Neural crest cell (in vitro differentiated cells): ENCODE measurements around the gene DYRK2. TPM values are rescaled to one million over a fixed set of nuclear protein-coding genes. Genes with fewer than 3 reads are reported as not detected.

Experiments
- DNase-seq: peaks from one replicate; pipeline ENCODE4 v3.0.0; 2021; ENCODE audit warnings: low read depth, mixed read lengths, low spot score
- H3K27ac Mint-ChIP-seq: one replicate; pipeline ENCODE4 v1.8.0; 2021; ENCODE audit warnings: mild to moderate bottlenecking, mixed read lengths; ENCODE audit not compliant: unreplicated experiment
- H3K27me3 Mint-ChIP-seq: 2 replicates; pipeline ENCODE4 v1.8.0; 2021; ENCODE audit warnings: low read depth, mild to moderate bottlenecking, mixed read lengths
- H3K36me3 Mint-ChIP-seq: 2 replicates; pipeline ENCODE4 v1.8.0; 2021; ENCODE audit warnings: low read depth, mild to moderate bottlenecking, mixed read lengths
- H3K4me1 Mint-ChIP-seq: 2 replicates; pipeline ENCODE4 v1.8.0; 2021; ENCODE audit warnings: mixed read lengths
- H3K4me3 Mint-ChIP-seq: one replicate; pipeline ENCODE4 v1.8.0; 2021; ENCODE audit warnings: mild to moderate bottlenecking, mixed read lengths
- H3K9me3 Mint-ChIP-seq: 2 replicates; pipeline ENCODE4 v1.8.0; 2021; ENCODE audit warnings: mixed read lengths
- CTCF ChIP-seq: fragments of 200-600 bp; sonication (generic); conservative IDR thresholded peaks from 2 replicates; pipeline ENCODE4 v1.5.0; 2021; ENCODE audit warnings: antibody characterized with exemption, mild to moderate bottlenecking
- total RNA-seq: library from RNA; stranded (reverse); gene quantifications from 2 replicates; pipeline ENCODE4 v1.2.1, GENCODE V29; 2021

Gene DYRK2
- total RNA-seq, 1 donor from 2014 or later = 48.1 TPM

- Mint-ChIP-seq H3K27ac (no peak overlapping the region), H3K4me3 (no peak overlapping the region), H3K4me1 (no peaks in the 10 kb centered on the region), H3K9me3 (peaks cover 5% of the 10 kb centered on the region), H3K27me3 (no peaks in the 10 kb centered on the region), H3K36me3 (peaks cover 4% of the 10 kb centered on the region)
- no peak for DNase-seq
- TF ChIP-seq CTCF = no peak
Measured at GRCh38 chr12:67692135-67692534, 43.6 kb downstream of the DYRK2 start.

GRCh38 chr12:67692966-67693365 is 44.4 kb downstream of the DYRK2 start:
- Mint-ChIP-seq H3K27ac (no peak overlapping the region), H3K27me3 (no peaks in the 10 kb centered on the region), H3K36me3 (no peaks in the 10 kb centered on the region), H3K4me3 (no peak overlapping the region), H3K9me3 (no peaks in the 10 kb centered on the region), H3K4me1 (peaks cover 5% of the 10 kb centered on the region)
- DNase-seq = no peak
- TF ChIP-seq CTCF = no peak

GRCh38 chr12:67693894-67694293 is 45.3 kb downstream of the DYRK2 start:
- H3K4me3 Mint-ChIP-seq = no peak overlapping the region
- TF ChIP-seq CTCF = no peak

GRCh38 chr12:67694306-67694900 is 45.9 kb downstream of the DYRK2 start:
- no peak for TF ChIP-seq CTCF
- no peaks in the 10 kb centered on the region for H3K27me3 Mint-ChIP-seq
- no peaks in the 10 kb centered on the region for H3K36me3 Mint-ChIP-seq
- no peaks in the 10 kb centered on the region for H3K9me3 Mint-ChIP-seq
- peaks cover 8% of the 10 kb centered on the region for H3K4me1 Mint-ChIP-seq
- H3K4me3 Mint-ChIP-seq = no peak overlapping the region
- no peak for DNase-seq
- no peak overlapping the region for H3K27ac Mint-ChIP-seq

More at GRCh38 chr12:67693894-67694293, 45.3 kb downstream of the DYRK2 start:
- DNase-seq = no peak
- Mint-ChIP-seq H3K27me3 (no peaks in the 10 kb centered on the region), H3K36me3 (no peaks in the 10 kb centered on the region), H3K4me1 (peaks cover 8% of the 10 kb centered on the region), H3K27ac (no peak overlapping the region), H3K9me3 (no peaks in the 10 kb centered on the region)

- Mint-ChIP-seq H3K36me3 (no peaks in the 10 kb centered on the region), H3K4me3 (no peak overlapping the region), H3K9me3 (no peaks in the 10 kb centered on the region), H3K27me3 (no peaks in the 10 kb centered on the region), H3K4me1 (peaks cover 8% of the 10 kb centered on the region), H3K27ac (no peak overlapping the region)
- TF ChIP-seq CTCF = no peak
- no peak for DNase-seq
Measured at GRCh38 chr12:67695974-67696373, 47.4 kb downstream of the DYRK2 start.

GRCh38 chr12:67697443-67697842 is 48.9 kb downstream of the DYRK2 start:
- Mint-ChIP-seq H3K9me3 (no peaks in the 10 kb centered on the region), H3K36me3 (no peaks in the 10 kb centered on the region), H3K4me3 (no peak overlapping the region), H3K4me1 (peaks cover 8% of the 10 kb centered on the region), H3K27ac (no peak overlapping the region), H3K27me3 (no peaks in the 10 kb centered on the region)
- TF ChIP-seq CTCF = no peak
- no peak for DNase-seq
